Measurements from ENCODE around the gene RCC2. TPM values are rescaled to one million over a fixed set of nuclear protein-coding genes. Genes with fewer than 3 reads are reported as not detected.

Gene RCC2
- polyA plus RNA-seq, 1 donor, result 99.2 TPM

DNA sequence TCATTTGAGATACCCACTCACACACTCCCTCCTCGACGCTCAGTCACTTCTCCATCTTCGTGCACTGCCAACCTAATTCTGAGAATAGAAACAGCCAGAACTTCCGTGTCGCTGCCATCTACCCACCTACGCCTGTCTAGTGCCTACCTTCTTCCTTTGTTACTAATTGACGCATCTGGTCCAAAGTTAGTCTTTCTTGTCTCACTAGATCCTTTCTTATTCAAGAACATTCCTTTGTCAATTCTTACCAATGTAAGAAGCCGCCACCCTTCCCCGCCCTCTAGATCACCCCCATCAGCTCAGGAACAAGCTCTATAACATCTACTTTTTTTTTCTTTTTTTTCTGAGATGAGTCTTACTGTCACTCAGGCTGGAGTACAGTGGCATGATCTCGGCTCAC lies 63.8 kb downstream of the RCC2 start:
- no peak for DNase-seq

DNA sequence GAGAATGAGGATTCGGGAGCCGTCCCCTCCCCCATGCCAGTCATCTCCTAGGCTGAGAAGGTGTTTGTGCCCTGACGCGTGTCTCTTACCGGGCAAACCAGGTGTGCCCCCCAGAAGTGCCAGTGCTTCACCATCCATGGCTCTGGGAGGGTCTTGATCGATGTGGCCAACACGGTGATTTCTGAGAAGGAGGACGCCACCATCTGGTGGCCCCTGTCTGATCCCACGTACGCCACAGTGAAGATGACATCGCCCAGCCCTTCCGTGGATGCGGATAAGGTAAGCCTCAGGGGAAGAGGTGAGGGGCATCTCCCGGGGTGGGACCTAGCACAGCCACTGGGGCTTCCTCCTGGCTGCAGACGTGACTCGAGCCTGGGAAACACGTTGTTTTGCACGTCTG lies 66.5 kb downstream of the RCC2 start:
- no peak for DNase-seq

DNA sequence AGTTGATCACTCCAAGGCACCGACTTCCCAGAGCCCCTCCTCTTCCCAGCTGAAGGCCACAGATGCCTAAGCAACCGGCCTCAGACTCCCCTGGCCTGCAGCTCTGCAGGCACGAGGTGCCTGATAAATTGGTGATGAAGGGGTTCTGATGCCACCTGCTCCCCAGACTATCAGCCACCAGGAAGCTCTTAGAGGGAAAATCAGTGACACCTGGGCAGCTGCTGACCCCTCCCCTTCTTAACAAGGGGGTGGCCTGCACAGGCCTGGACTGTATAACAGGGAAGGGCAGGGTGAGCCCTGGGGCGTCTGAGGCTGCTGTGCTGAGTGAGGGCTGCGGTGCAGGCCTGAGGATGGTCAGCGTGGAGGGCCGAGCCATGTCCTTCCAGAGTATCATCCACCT lies 67.6 kb downstream of the RCC2 start, which contains the start of gene PADI6:
TSS of gene PADI6 (plus strand) at position 301 of the 400 bp plus-strand sequence. CDS start at position 351, 50 bp downstream.
- no peak for DNase-seq

DNA sequence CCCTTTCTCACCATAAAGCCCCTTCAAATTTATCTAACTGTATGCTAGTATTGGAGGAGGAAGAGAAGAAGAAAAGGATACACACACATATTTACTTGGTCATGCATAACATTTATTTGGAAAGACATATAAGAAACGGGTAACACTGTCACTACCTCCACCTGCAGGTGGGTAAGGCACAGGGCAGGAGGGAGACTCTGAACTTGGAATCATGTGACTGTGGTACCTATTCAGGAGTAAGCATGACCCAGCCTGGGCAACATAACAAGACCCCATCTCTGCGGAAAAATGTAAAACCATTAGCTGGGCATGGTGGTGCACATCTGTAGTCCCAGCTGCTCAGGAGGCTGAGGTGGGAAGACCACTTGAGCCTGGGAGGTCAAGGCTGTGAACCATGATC lies 68.9 kb downstream of the RCC2 start:
- no peak for DNase-seq

DNA sequence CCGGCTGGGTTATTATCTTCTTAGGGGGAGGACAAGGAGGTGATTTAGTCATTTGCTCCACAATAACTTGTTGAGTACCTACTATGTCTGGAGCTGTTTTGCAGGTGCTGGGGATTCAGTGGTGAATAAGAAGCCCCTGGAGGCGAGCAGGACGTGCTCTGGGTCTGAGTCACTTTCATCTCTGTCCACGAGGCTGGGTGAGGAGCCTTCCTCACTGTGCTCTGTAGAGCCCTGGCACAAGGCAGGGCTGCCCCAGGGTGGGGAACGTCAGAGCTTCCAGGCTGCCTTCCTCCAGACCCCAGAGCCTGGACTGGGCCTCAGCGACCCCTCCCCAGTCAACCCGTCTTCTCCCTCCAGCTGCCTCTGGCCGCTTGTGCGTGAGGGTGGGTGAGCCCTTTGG lies 70.0 kb downstream of the RCC2 start:
- DNase-seq, result no peak

DNA sequence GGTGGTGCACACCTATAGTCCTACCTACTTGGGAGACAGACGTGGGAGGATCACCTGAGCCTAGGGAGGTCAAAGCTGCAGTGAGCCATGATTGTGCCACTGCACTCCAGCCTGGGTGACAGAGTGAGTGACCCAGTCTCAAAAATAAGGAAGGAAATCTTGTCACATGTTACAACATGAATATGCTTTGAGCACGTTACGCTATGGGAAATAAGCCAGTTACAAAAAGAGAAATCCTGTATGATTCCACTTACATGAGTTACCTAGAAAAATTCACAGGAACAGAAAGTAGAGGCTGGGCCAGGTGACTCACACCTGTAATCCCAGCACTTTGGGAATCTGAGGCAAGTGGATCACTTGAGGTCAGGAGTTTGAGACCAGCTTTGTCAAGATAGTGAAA lies 74.2 kb downstream of the RCC2 start:
- no peak for DNase-seq

DNA sequence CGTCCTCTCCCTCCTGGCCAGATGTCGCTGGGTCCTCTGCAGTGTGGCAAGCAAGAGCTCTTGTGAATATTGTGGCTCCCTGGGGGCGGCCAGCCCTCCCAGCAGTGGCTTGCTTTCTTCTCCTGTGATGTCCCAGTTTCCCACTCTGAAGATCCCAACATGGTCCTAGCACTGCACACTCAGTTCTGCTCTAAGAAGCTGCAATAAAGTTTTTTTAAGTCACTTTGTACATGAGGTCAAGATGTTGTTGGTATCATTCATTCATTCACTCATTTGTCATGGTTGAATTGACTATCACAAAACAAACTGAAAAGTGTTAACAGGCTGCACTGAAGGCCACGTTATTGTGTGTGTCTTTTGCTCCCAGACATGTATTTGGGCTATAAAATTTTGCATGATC lies 75.7 kb downstream of the RCC2 start:
- no peak for DNase-seq

DNA sequence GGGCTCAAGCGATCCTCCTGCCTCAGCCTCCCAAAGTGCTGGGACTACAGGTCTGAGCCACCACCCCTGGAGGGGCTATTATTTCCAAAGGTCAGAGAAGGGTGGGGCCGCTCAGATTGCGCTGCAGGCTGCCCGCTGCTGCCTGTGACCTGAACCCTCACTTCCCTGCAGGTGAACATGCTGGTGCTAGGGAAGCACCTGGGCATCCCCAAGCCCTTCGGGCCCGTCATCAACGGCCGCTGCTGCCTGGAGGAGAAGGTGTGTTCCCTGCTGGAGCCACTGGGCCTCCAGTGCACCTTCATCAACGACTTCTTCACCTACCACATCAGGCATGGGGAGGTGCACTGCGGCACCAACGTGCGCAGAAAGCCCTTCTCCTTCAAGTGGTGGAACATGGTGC lies 76.1 kb downstream of the RCC2 start:
- no peak for DNase-seq

DNA sequence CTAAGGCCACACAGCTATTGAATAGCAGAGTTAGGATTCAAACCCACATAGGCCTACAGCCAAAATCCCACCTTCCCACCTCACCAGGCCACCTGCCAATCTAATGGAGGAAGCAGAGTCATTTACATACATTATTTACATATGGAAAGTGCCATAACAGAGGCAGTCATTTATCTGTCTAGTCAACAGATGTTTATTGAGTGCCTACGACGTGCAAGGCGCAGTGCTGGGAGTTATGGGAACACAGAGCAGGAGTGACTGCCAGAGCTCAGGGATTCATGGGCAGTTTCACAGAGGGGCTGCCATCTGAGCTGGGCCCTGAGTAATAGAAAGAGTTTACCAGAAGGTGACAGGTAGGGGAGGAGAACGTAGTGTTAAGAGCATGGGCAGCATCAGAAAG lies 77.8 kb downstream of the RCC2 start:
- DNase-seq, result no peak

DNA sequence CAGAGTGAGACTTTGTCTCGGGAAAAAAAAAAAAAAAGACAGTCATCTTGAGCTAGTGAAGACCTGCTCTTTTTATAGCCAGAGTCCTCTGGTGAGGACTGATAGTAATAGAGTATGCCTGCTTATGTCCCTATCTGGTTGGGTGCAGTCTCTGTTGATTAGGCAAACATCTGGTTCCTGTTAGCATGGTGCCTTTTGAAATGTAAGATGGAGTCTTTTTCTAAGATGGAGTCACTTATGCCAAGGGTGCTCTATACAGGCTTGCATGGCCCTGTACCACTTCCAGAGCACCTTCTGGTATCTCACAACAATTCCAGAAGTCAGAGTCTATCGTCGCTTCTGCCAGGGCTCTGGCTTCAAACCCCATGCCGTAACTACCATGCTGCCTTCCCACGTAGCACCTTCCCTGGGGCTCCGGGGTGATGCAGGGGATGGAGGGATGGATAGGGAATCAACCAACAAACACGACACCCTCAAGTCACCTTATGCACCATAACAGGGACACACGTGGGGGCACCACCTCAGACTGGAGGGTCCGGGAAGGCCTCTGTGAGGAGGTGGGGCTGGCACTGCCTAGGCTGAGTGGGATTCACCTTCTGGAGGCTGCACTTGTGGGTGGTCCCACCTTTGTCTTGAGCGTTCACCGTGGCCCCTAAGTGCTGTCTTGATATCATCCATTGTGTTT lies 79.1 kb downstream of the RCC2 start:
- no peak for DNase-seq

DNA sequence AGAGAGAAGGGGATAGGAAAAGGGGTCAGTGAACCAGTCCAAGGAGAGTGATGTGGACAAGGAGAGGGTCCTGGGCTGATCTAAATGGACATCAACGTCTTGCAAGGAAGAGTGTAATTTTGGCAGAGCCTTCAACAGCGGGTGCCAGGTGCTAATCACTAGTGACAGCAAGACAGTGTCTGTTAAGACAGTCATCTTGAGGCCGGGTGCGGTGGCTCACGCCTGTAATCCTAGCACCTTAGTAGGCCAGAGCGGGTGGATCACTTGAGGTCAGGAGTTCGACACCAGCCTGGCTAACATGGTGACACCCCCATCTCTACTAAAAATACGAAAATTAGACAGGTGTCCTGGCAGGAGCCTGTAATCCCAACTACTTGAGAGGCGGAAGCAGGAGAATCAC lies 79.7 kb downstream of the RCC2 start:
- DNase-seq, result no peak

DNA sequence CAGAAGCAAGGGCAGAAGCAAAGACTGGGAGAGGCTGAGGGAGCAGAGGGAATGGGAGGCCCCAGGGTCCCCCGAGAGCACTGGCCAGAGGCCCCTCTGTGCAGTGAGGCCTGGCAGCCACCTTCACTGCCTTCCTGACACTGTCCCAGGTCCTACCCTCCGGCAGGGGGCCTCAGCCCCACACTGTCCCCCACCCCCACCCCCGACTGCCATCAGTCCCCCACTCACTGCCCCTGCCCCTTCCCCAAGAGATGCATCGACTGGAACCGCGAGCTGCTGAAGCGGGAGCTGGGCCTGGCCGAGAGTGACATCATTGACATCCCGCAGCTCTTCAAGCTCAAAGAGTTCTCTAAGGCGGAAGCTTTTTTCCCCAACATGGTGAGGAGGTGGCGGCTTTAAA lies 80.4 kb downstream of the RCC2 start:
- no peak for DNase-seq

DNA sequence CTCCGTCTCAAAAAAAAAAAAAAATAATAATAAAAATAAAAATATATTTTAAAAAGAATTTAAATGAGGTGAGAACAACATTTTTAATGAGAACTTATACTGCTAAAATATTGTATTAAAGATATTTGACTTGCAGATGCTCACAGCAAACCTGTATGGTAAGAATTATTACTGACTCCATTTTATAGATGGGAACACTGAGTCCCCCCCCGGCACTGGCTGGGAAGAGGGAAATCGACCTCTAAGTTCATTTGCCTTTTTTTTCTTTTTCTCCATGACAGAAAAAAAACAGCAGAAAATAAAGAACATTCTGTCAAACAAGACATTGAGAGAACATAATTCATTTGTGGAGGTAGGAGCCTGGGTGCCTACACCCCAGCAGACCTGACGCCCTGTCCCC lies 80.9 kb downstream of the RCC2 start:
- DNase-seq, result no peak

Other genes starting within 250 kb of the RCC2 start
- gene PADI1, start 234.5 kb downstream of the RCC2 start, polyA plus RNA-seq (ENCODE audit: insufficient read length), result 0.10 TPM
- 0.08 TPM for gene PADI3, start 190.6 kb downstream of the RCC2 start, polyA plus RNA-seq (ENCODE audit: insufficient read length)
- 0.17 TPM for gene PADI4, start 131.5 kb downstream of the RCC2 start, polyA plus RNA-seq (ENCODE audit: insufficient read length)
- gene PADI6, start 67.5 kb downstream of the RCC2 start, polyA plus RNA-seq (ENCODE audit: insufficient read length), result not detected
- gene ARHGEF10L, start 100.0 kb upstream of the RCC2 start, polyA plus RNA-seq (ENCODE audit: insufficient read length), result 39.2 TPM